ENCODE results near the gene RAPGEF2. TPM values are rescaled to one million over a fixed set of nuclear protein-coding genes. Genes with fewer than 3 reads are reported as not detected.

RAPGEF2 gene
- total and polyA plus RNA-seq, 2 donors (not counting 3 experiments of a cell fraction or from before 2014, with no cell fraction given) = 28.7 to 55.2 TPM

- dilution Hi-C loops (cut with MboI; ENCODE audit: extremely low pct_ligation_motif_present, low sequenced_read_pairs) = no loop called here
- CTCF ChIA-PET = interaction anchor here (1.0 to 1.8 kb wide), 2 partner anchors 18 to 222 kb away, joined by 4 read pairs; no protein-coding TSS in a partner anchor
- DNase-seq (ENCODE audit: low read depth, low spot score) = no peak
- Histone ChIP-seq H2AFZ (ENCODE audit: low read depth, low read length) (no peak overlapping the region), H3K27me3 (ENCODE audit: control insufficient read depth in 2 of 2, insufficient read depth in 2 of 2, low read length in 2 of 2) (no peaks in the 10 kb centered on the region), H4K20me1 (replicated peaks; ENCODE audit: control insufficient read depth, extremely low read depth, insufficient read depth, low read length) (no peaks in the 10 kb centered on the region), H3K4me2 (ENCODE audit: insufficient read depth, low read length) (no peak overlapping the region), H3K4me1 (ENCODE audit: control insufficient read depth, extremely low read depth, insufficient read depth, low read length) (no peaks in the 10 kb centered on the region), H3K79me2 (ENCODE audit: control insufficient read depth, insufficient read depth, low read length) (no peaks in the 10 kb centered on the region), H3K9me1 (replicated peaks; ENCODE audit: control insufficient read depth, extremely low read depth, insufficient read depth, low read length) (no peaks in the 10 kb centered on the region), H3K9me3 (replicated peaks; ENCODE audit: control insufficient read depth, insufficient read depth, low read length) (no peaks in the 10 kb centered on the region), H3K9ac (replicated peaks; ENCODE audit: extremely low read depth, insufficient read depth, low read length) (no peak overlapping the region), H3K27ac (ENCODE audit: insufficient read depth, low read depth, low read length) (no peak overlapping the region), H3K36me3 (ENCODE audit: control insufficient read depth in 2 of 2, extremely low read depth in 1 of 2, insufficient read depth in 2 of 2, low read length in 2 of 2) (no peaks in the 10 kb centered on the region), H3K4me3 (replicated peaks in 1 of 3; ENCODE audit: insufficient read depth in 1 of 3, low read depth in 1 of 3, low read length in 3 of 3) (no peak overlapping the region)
- POLR2A ChIA-PET = no interaction called here
- BruUV-seq (replicated peaks) = no TSS peak
- intact Hi-C loops (cut with micrococcal nuclease) = no loop called here
- no peak for FAIRE-seq
- TF ChIP-seq POLR2A (IDR thresholded peaks at IDR 0.05; ENCODE audit: low read depth, low read length) (no peak), POLR2AphosphoS5 (IDR thresholded peaks at IDR 0.05; ENCODE audit: insufficient read depth, low read depth, low read length) (no peak), FOS (IDR thresholded peaks at IDR 0.05; ENCODE audit: borderline replicate concordance, insufficient read depth, low read length) (no peak), EZH2 (IDR thresholded peaks at IDR 0.05; ENCODE audit: borderline replicate concordance, low read depth, low read length, severe bottlenecking) (no peak), GATA2 (IDR thresholded peaks at IDR 0.05; ENCODE audit: insufficient read depth, insufficient read length, low read depth, low read length) (no peak), MYC (IDR thresholded peaks at IDR 0.05; ENCODE audit: low read depth, low read length) (no peak), JUN (IDR thresholded peaks at IDR 0.05; ENCODE audit: borderline replicate concordance, insufficient read depth, insufficient read length, low read depth) (no peak), MAX (IDR thresholded peaks at IDR 0.05; ENCODE audit: insufficient read depth, insufficient read length) (no peak)
- TF ChIP-seq, protein P1, sequence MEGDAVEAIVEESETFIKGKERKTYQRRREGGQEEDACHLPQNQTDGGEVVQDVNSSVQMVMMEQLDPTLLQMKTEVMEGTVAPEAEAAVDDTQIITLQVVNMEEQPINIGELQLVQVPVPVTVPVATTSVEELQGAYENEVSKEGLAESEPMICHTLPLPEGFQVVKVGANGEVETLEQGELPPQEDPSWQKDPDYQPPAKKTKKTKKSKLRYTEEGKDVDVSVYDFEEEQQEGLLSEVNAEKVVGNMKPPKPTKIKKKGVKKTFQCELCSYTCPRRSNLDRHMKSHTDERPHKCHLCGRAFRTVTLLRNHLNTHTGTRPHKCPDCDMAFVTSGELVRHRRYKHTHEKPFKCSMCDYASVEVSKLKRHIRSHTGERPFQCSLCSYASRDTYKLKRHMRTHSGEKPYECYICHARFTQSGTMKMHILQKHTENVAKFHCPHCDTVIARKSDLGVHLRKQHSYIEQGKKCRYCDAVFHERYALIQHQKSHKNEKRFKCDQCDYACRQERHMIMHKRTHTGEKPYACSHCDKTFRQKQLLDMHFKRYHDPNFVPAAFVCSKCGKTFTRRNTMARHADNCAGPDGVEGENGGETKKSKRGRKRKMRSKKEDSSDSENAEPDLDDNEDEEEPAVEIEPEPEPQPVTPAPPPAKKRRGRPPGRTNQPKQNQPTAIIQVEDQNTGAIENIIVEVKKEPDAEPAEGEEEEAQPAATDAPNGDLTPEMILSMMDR (IDR thresholded peaks at IDR 0.05; ENCODE audit: extremely low read depth in 1 of 2, insufficient read depth in 1 of 2, low read depth in 1 of 2, low read length in 2 of 2) = no peak
Observed at GRCh38 chr4:159079074-159079473, 23.8 kb upstream of the RAPGEF2 start.
